ENCODE data around the gene CCDC187. TPM values are rescaled to one million over a fixed set of nuclear protein-coding genes. Genes with fewer than 3 reads are reported as not detected.

CCDC187 gene
- total RNA-seq, 1 donor from 2014 or later = not detected

GRCh38 chr9:136235709-136236455 is 68.0 kb downstream of the CCDC187 start:
- H3K9me3 ChIP-seq (ENCODE audit: low read depth) = no peaks in the 10 kb centered on the region
- H3K4me1 ChIP-seq = no peaks in the 10 kb centered on the region
- no peak overlapping the region for H3K27ac ChIP-seq
- H3K4me3 ChIP-seq = no peak overlapping the region
- peaks cover 72% of the 10 kb centered on the region for H4K20me1 ChIP-seq (ENCODE audit: low read depth)
- no peak overlapping the region for H3K4me2 ChIP-seq
- DNase-seq (ENCODE audit: low spot score) = no peak
- H3F3A ChIP-seq (ENCODE audit: low read depth) = no peaks in the 10 kb centered on the region
- Mint-ChIP-seq H3K27me3 (ENCODE audit: insufficient read depth, low read depth) (peaks cover 5% of the 10 kb centered on the region), H3K27ac (no peak overlapping the region), H3K9me3 (no peaks in the 10 kb centered on the region), H3K4me1 (peaks cover 4% of the 10 kb centered on the region), H3K36me3 (peaks cover 5% of the 10 kb centered on the region), H3K4me3 (no peak overlapping the region)
- no peaks in the 10 kb centered on the region for H3K36me3 ChIP-seq
- TF ChIP-seq EZH2 (IDR thresholded peaks at IDR 0.05) = no peak
- no peak for TF ChIP-seq EZH2phosphoT487 (IDR thresholded peaks at IDR 0.05)
- TF ChIP-seq CTCF (IDR thresholded peaks at IDR 0.05) = no peak
- H2AFZ ChIP-seq (replicated peaks) = no peak overlapping the region
- peaks cover 37% of the 10 kb centered on the region for H3K79me2 ChIP-seq (ENCODE audit: low read depth)
- H3K27me3 ChIP-seq = no peaks in the 10 kb centered on the region
- no peak overlapping the region for H3K9ac ChIP-seq

GRCh38 chr9:136235171-136235570 is 68.7 kb downstream of the CCDC187 start:
- H3K9ac ChIP-seq = no peak overlapping the region
- no peaks in the 10 kb centered on the region for H3K4me1 ChIP-seq
- no peak for TF ChIP-seq CTCF (IDR thresholded peaks at IDR 0.05)
- TF ChIP-seq EZH2phosphoT487 (IDR thresholded peaks at IDR 0.05) = no peak
- no peak for TF ChIP-seq EZH2 (IDR thresholded peaks at IDR 0.05)
- Mint-ChIP-seq H3K27me3 (ENCODE audit: insufficient read depth, low read depth) (peaks cover 5% of the 10 kb centered on the region), H3K9me3 (no peaks in the 10 kb centered on the region), H3K27ac (no peak overlapping the region), H3K4me3 (no peak overlapping the region), H3K36me3 (peaks cover 5% of the 10 kb centered on the region), H3K4me1 (peaks cover 4% of the 10 kb centered on the region)
- DNase-seq (ENCODE audit: low spot score) = no peak
- H4K20me1 ChIP-seq (ENCODE audit: low read depth) = peaks cover 72% of the 10 kb centered on the region
- no peaks in the 10 kb centered on the region for H3F3A ChIP-seq (ENCODE audit: low read depth)
- no peak overlapping the region for H3K4me3 ChIP-seq
- no peak overlapping the region for H3K4me2 ChIP-seq
- no peak overlapping the region for H2AFZ ChIP-seq (replicated peaks)
- H3K27me3 ChIP-seq = no peaks in the 10 kb centered on the region
- H3K27ac ChIP-seq = no peak overlapping the region
- no peaks in the 10 kb centered on the region for H3K36me3 ChIP-seq
- peaks cover 32% of the 10 kb centered on the region for H3K79me2 ChIP-seq (ENCODE audit: low read depth)
- H3K9me3 ChIP-seq (ENCODE audit: low read depth) = no peaks in the 10 kb centered on the region

- no peak overlapping the region for H2AFZ ChIP-seq (replicated peaks)
- Mint-ChIP-seq H3K27me3 (ENCODE audit: insufficient read depth, low read depth) (peaks cover 5% of the 10 kb centered on the region), H3K36me3 (peaks cover 5% of the 10 kb centered on the region), H3K4me3 (no peak overlapping the region), H3K9me3 (no peaks in the 10 kb centered on the region), H3K4me1 (peaks cover 4% of the 10 kb centered on the region), H3K27ac (no peak overlapping the region)
- H3K4me3 ChIP-seq = no peak overlapping the region
- H3K27ac ChIP-seq = no peak overlapping the region
- TF ChIP-seq CTCF (IDR thresholded peaks at IDR 0.05) (no peak), EZH2phosphoT487 (IDR thresholded peaks at IDR 0.05) (no peak), EZH2 (IDR thresholded peaks at IDR 0.05) (no peak)
- no peaks in the 10 kb centered on the region for H3K27me3 ChIP-seq
- H3K4me1 ChIP-seq = no peaks in the 10 kb centered on the region
- H3F3A ChIP-seq (ENCODE audit: low read depth) = no peaks in the 10 kb centered on the region
- H3K9me3 ChIP-seq (ENCODE audit: low read depth) = no peaks in the 10 kb centered on the region
- DNase-seq (ENCODE audit: low spot score) = no peak
- no peak overlapping the region for H3K9ac ChIP-seq
- H4K20me1 ChIP-seq (ENCODE audit: low read depth) = peaks cover 71% of the 10 kb centered on the region
- H3K36me3 ChIP-seq = no peaks in the 10 kb centered on the region
- peaks cover 28% of the 10 kb centered on the region for H3K79me2 ChIP-seq (ENCODE audit: low read depth)
- H3K4me2 ChIP-seq = no peak overlapping the region
Observed at GRCh38 chr9:136234597-136234996, 69.3 kb downstream of the CCDC187 start.
